GM06990 (cell line): ENCODE data around the gene LAMA3.

ENCODE experiments used
- DNase-seq: peaks from one replicate; pipeline ENCODE4 v3.0.0-alpha.2; 2011; ENCODE audit not compliant: insufficient read length; ENCODE audit errors: extremely low read depth
- H3K27me3 ChIP-seq: replicated peaks from 2 replicates; pipeline ENCODE4 v1.6.0; 2011; ENCODE audit warnings: low read length; ENCODE audit not compliant: control insufficient read depth, insufficient read depth
- H3K36me3 ChIP-seq: 2 replicates; pipeline ENCODE4 v1.5.1; 2011; ENCODE audit warnings: low read length; ENCODE audit not compliant: control insufficient read depth, insufficient read depth
- H3K4me3 ChIP-seq: replicated peaks from 2 replicates; pipeline ENCODE4 v1.5.1; 2011; ENCODE audit warnings: low read depth, mild to moderate bottlenecking, control low read depth, low read length
- CTCF ChIP-seq: IDR thresholded peaks from 2 replicates; pipeline ENCODE4 v1.5.1; 2011; ENCODE audit warnings: low read length, control low read depth, mild to moderate bottlenecking, inconsistent platforms; ENCODE audit not compliant: insufficient read depth, poor library complexity, severe bottlenecking

LAMA3 gene

GRCh38 chr18:23733895-23734294 is 44.6 kb downstream of the LAMA3 start:
- no peak for TF ChIP-seq CTCF
- H3K27me3 ChIP-seq: no peaks in the 10 kb centered on the region
- no peak for DNase-seq
- H3K36me3 ChIP-seq: no peaks in the 10 kb centered on the region
- no peak overlapping the region for H3K4me3 ChIP-seq

GRCh38 chr18:23735021-23735464 is 45.8 kb downstream of the LAMA3 start:
- TF ChIP-seq CTCF: no peak
- Histone ChIP-seq H3K27me3 (no peaks in the 10 kb centered on the region), H3K36me3 (no peaks in the 10 kb centered on the region), H3K4me3 (no peak overlapping the region)
- DNase-seq: no peak

GRCh38 chr18:23737578-23737977 is 48.3 kb downstream of the LAMA3 start:
- H3K27me3 ChIP-seq: no peaks in the 10 kb centered on the region
- no peak for TF ChIP-seq CTCF
- no peaks in the 10 kb centered on the region for H3K36me3 ChIP-seq
- no peak overlapping the region for H3K4me3 ChIP-seq
- no peak for DNase-seq

- DNase-seq: no peak
- no peaks in the 10 kb centered on the region for H3K27me3 ChIP-seq
- H3K4me3 ChIP-seq: no peak overlapping the region
- H3K36me3 ChIP-seq: no peaks in the 10 kb centered on the region
- TF ChIP-seq CTCF: no peak
These were observed 48.9 kb downstream of the LAMA3 start for GRCh38 chr18:23738151-23738550.

- no peak for TF ChIP-seq CTCF
- DNase-seq: no peak
- no peak overlapping the region for H3K4me3 ChIP-seq
- H3K27me3 ChIP-seq: no peaks in the 10 kb centered on the region
- no peaks in the 10 kb centered on the region for H3K36me3 ChIP-seq
These were observed 49.3 kb downstream of the LAMA3 start for GRCh38 chr18:23738575-23738974.
